GM19351 (cell line): ENCODE data around the gene SPAST.
"Not testable (repeated sequence)": the region's sequence is repeated elsewhere in the genome, so short reads cannot be mapped to it uniquely, and the experiment has no call there.

ENCODE experiments used
- ATAC-seq: cut with Tn5 transposase; IDR thresholded peaks from one replicate; pipeline ENCODE4 v1.9.1; 2021; ENCODE audit warnings: mild to moderate bottlenecking, moderate library complexity; ENCODE audit not compliant: unreplicated experiment

Gene SPAST, protein sequence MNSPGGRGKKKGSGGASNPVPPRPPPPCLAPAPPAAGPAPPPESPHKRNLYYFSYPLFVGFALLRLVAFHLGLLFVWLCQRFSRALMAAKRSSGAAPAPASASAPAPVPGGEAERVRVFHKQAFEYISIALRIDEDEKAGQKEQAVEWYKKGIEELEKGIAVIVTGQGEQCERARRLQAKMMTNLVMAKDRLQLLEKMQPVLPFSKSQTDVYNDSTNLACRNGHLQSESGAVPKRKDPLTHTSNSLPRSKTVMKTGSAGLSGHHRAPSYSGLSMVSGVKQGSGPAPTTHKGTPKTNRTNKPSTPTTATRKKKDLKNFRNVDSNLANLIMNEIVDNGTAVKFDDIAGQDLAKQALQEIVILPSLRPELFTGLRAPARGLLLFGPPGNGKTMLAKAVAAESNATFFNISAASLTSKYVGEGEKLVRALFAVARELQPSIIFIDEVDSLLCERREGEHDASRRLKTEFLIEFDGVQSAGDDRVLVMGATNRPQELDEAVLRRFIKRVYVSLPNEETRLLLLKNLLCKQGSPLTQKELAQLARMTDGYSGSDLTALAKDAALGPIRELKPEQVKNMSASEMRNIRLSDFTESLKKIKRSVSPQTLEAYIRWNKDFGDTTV

GRCh38 chr2:32063310-32064020 is at the start of gene SPAST:
TSS of gene SPAST (plus strand) at chr2:32063556. CDS start at chr2:32063832, 276 bp downstream.
- peak; percentile 93 for ATAC-seq

DNA sequence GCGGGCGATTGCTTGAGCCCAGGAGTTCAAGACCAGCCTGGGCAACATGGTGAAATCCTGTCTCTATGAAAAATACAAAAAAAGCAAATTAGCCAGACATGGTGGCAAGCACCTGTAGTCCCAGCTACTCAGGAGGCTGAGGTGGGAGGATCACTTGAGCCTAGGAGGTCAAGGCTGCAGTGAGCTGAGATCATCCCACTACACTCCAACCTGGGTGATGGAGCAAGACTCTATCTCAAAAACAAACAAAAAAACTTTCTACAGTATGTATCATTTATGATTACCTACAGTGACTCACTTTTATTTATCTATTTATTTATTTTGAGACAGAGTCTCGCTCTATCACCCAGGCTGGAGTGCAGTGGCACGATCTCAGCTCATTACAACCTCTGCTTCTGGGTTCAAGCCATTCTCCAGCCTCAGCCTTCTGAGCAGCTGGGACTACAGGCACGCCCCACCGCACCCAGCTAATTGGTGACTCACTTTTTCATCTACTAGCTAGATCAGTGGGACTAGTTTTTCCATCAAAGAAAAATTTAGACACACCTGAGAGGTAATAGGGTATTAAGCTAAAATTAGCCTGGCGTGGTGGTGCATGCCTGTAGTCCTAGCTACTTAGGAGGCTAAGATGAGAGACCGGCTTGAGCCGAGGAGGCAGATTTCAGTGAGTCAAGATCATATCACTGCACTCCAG is 44.4 kb upstream of the SPAST start:
- not testable (repeated sequence) for ATAC-seq

DNA sequence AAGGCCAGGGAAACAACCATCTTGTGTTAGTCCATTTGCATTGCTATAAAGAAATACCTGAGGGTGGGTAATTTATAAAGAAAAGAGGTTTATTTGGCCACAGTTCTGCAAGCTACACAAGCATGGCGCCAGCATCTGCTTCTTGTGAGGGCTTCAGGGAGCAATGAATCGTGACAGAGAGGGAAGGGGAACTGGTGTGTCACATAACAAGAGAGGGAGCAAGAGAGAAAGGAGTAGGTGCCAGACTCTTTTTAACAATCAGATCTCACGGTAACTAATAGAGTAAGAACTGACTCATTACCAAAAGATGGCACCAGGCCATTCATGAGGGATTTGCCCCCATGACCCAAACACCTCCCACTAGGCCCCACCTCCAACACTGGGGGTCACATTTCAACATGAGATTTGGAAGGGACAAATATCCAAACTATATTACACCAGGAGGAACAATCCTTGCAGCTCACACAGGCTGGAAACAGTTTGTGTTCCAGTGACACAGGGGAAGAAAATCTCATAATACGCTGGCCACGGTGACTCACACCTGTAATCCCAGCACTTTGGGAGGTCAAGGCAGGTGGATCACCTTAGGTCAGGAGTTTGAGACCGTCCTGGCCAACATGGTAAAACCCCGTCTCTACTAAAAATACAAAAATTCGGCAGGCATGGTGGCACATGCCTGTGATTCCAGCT is 29.0 kb upstream of the SPAST start:
- ATAC-seq, result not testable (repeated sequence)

DNA sequence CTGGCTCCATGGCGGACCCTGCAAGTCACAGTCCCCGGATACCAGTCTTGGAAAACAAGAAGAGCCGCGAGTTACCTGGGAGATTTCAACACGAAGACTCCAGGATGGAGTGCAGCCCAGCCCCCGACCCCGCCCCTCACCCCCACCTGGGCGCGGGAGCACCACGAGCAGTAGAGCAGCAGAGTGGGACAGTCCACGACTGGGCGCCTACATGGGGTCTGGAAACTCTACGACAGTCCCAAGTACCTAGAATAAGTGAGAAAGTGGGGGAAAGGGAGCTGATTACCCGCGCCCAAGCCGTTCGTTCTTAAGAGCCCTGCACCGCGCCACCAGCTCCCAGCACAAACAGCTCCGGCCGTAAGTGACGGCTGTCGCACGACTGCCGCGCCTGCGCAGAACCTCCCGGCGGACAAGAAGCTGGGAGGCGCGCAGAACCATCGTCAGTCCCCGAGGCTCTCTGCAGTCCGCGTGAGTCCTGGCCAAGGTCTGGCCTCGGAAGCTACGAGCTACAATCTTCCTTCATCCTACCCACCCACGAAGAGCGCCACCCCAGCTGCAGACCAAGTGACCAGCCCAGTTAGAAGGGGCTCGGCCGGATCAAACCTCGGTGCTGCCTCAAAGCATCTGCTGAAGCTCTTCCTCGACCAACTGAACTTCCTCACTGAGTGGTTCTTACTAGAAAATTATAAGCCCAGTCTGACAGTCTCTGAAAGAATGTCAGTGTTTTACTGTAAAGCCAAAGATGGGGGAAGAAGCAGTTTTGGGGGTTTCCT is 23.7 kb upstream of the SPAST start, which contains the start of gene DPY30:
TSS of gene DPY30 (minus strand) at position 359 of the 773 bp plus-strand sequence. CDS start at position 10, 349 bp downstream.
- peak; percentile 92 for ATAC-seq

- no peak for ATAC-seq
Observed at GRCh38 chr2:32043561-32043960, 19.8 kb upstream of the SPAST start.

GRCh38 chr2:32051836-32052439 is 11.4 kb upstream of the SPAST start:
- no peak for ATAC-seq

DNA sequence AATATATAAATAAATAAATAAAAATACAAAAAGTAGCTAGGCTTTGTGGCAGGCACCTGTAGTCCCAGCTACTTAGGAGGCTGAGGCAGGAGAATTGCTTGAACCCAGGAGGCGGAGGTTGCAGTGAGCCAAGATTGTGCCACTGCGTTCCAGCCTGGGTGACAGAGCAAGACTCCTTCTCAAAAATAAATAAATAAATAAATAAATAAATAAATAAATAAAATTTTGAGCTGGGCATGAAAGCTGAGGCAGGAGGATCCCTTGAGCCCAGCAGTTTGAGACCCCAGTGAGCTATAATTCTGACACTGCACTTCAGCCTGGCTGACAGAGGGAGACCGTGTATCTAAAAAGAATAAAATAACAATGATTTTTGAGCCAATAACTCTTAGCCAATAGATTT is 8.8 kb upstream of the SPAST start:
- not testable (repeated sequence) for ATAC-seq

GRCh38 chr2:32058130-32058529 is 5.2 kb upstream of the SPAST start:
- no peak for ATAC-seq

- ATAC-seq, result no peak
Observed at GRCh38 chr2:32060266-32060665, 3.1 kb upstream of the SPAST start.

DNA sequence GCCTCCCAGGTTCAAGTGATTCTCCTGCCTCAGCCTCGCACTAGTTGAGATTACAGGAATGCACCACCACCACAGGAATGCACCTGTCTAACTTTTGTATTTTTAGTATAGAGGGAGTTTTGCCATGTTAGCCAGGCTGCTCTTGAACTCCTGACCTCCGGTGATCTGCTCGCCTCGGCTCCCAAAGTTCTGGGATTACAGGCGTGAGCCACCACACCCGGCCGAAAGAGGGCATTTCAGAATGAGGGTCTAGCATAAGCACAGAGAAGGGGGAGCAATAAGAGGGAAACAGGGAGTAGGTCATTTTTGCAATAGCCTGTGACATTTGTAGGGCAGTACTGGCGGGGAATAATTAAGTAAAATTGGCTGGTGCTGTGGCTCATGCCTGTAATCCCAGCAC is 1.9 kb upstream of the SPAST start:
- no peak for ATAC-seq

DNA sequence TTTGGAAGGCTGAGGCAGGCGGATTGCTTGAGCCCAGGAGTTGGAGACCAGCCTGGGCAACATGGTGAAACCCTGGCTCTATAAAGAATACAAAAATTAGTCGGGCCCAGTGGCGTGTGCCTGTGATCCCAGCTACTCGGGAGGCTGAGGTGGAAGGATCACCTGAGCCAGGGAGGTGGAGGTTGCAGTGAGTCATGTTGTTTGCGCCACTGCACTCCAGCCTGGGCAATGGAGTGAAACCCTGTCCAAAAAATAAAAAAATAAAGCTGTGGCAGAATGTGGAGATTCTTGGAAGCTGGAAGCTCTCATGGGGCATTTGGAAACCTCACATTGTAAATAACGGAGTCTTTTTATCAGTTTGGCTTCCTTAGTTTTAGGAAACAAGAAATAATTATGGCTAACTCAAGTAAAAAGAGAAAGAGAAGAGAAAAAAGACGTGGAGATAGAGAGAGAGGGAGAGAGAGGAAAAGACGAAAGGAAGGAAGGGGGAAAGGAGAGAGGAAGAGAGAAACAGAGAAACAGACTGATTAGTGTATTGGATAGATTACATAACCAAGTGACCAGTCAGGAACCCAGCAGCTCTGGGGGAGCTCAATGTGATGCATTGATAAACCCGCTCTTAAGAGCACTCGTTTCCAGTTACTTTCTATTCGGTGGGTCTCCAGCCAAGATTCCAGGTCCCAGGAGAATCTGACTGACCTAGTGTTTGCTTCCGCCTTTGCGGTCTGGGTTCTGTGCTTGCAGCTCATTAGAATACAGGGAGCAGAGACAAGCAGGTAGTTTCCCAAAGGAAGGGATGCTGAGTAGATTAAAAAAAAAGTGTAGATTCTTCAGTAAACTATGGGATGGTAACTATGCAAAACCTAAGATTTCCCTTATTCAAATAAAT is 1.1 kb upstream of the SPAST start:
- ATAC-seq, result no peak

GRCh38 chr2:32064021-32064601 is 755 bp downstream of the SPAST start:
- peak; percentile 14 for ATAC-seq

GRCh38 chr2:32064713-32065112 is 1.4 kb downstream of the SPAST start:
- no peak for ATAC-seq

GRCh38 chr2:32067549-32067948 is 4.2 kb downstream of the SPAST start:
- no peak for ATAC-seq

DNA sequence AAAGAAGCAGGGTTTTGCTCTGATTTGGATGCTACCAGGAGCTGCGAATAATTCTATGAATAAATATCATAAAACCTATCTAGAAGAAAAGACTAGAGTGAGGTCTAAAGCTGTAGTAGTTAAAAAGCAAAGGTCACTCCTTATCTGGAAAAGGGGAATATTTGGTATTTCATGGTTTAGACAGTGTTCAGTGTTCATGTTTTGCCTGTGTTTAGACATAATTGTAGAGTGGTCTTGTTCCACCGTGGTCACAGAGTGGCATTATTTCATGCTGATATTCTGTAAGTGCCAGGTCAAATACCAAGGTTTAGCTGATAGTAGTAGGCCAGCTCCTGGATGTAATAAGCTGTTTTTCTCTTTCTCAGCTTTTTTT is 10.8 kb downstream of the SPAST start:
- ATAC-seq, result no peak

- no peak for ATAC-seq
Observed at GRCh38 chr2:32095671-32096070, 32.3 kb downstream of the SPAST start.

DNA sequence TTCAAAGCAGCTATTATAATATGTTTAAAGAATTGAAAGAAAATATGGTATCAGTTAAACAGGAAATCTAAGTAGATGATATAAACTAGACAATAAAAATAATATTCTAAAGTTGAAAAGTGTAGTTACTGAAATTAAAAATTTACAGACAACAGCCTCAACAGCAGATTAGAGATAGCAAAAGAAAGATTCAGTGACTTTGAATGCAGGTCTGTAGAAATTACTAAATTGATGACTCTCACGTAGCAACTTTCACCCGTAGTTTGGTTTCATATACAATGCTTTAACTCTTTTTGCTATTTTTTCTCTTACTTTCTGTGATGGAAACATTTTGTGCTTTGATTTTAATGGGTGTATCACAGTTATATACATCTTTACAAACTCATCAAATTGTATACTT is 44.8 kb downstream of the SPAST start:
- ATAC-seq, result no peak

- ATAC-seq, result no peak
Observed at GRCh38 chr2:32118055-32118454, 54.7 kb downstream of the SPAST start.
